ENCODE data around the gene ACE. TPM values are rescaled to one million over a fixed set of nuclear protein-coding genes. Genes with fewer than 3 reads are reported as not detected.

ACE gene
- total RNA-seq, 1 experiment from 2014 or later = 5.4 TPM

- no peak overlapping the region for H3K18ac ChIP-seq (ENCODE audit: insufficient read length, low read depth, low read length)
- no peak overlapping the region for H2BK15ac ChIP-seq (ENCODE audit: low read depth, low read length)
- no peaks in the 10 kb centered on the region; the same call in 1 of the 2 replicates for H3K27me3 ChIP-seq (ENCODE audit: insufficient read depth, low read length)
- peaks cover 13% of the 10 kb centered on the region for H3K23me2 ChIP-seq (ENCODE audit: insufficient read length, low read depth, low read length, poor library complexity, severe bottlenecking)
- TF ChIP-seq, protein P1, sequence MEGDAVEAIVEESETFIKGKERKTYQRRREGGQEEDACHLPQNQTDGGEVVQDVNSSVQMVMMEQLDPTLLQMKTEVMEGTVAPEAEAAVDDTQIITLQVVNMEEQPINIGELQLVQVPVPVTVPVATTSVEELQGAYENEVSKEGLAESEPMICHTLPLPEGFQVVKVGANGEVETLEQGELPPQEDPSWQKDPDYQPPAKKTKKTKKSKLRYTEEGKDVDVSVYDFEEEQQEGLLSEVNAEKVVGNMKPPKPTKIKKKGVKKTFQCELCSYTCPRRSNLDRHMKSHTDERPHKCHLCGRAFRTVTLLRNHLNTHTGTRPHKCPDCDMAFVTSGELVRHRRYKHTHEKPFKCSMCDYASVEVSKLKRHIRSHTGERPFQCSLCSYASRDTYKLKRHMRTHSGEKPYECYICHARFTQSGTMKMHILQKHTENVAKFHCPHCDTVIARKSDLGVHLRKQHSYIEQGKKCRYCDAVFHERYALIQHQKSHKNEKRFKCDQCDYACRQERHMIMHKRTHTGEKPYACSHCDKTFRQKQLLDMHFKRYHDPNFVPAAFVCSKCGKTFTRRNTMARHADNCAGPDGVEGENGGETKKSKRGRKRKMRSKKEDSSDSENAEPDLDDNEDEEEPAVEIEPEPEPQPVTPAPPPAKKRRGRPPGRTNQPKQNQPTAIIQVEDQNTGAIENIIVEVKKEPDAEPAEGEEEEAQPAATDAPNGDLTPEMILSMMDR (conservative IDR thresholded peaks at IDR 0.05) = no peak
- H3K36me3 Mint-ChIP-seq (ENCODE audit: insufficient read depth in 1 of 3, low read depth in 3 of 3) = no peaks in the 10 kb centered on the region
- no peak overlapping the region for H4K5ac ChIP-seq (ENCODE audit: insufficient read length, low read depth, low read length)
- no peaks in the 10 kb centered on the region for H3K79me1 ChIP-seq (ENCODE audit: insufficient read depth, low read depth, low read length, poor library complexity, severe bottlenecking)
- H4K20me1 ChIP-seq (ENCODE audit: control insufficient read depth, insufficient read depth, insufficient read length) = no peaks in the 10 kb centered on the region
- no peak overlapping the region for H2BK5ac ChIP-seq (ENCODE audit: insufficient read length, low read length)
- no peak overlapping the region for H3K23ac ChIP-seq (ENCODE audit: insufficient read length, low read depth, low read length)
- H3K9me3 Mint-ChIP-seq = no peaks in the 10 kb centered on the region
- H3K9ac ChIP-seq (ENCODE audit: extremely low read depth, insufficient read length, low read length) = no peak overlapping the region
- WGBS (ENCODE audit: extremely low coverage, insufficient read length, low lambda C conversion rate) = no CpG with 5 or more reads among the region's 44 CpGs
- no peak overlapping the region for H3K56ac ChIP-seq (ENCODE audit: insufficient read length, low read depth, low read length)
- no peaks in the 10 kb centered on the region for H3K9me3 ChIP-seq (ENCODE audit: control insufficient read depth, low read depth, low read length)
- H3K27ac Mint-ChIP-seq = peak overlapping the region in 1 of 3 experiments; percentile 29; a peak in 2 of 7 replicates
- no peak overlapping the region for H3K14ac ChIP-seq (ENCODE audit: insufficient read depth, low read length)
- no peak overlapping the region for H3K27ac ChIP-seq (ENCODE audit: insufficient read length, low read depth, low read length)
- no peak overlapping the region for H2AFZ ChIP-seq (ENCODE audit: low read length)
- no peak overlapping the region for H4K8ac ChIP-seq (replicated peaks; ENCODE audit: insufficient read length, low read depth, low read length)
- peak overlapping the region; percentile 22 for H3K4me2 ChIP-seq (ENCODE audit: insufficient read depth, insufficient read length, low read length)
- peaks cover 19 to 30% of the 10 kb centered on the region in 2 experiments for H3K4me1 Mint-ChIP-seq
- peaks cover 42% of the 10 kb centered on the region for H3K27me3 Mint-ChIP-seq (ENCODE audit: low read depth)
- H2BK20ac ChIP-seq (ENCODE audit: low read depth, low read length, poor library complexity, severe bottlenecking) = no peak overlapping the region
- H3K79me2 ChIP-seq (ENCODE audit: insufficient read depth, low read length) = no peaks in the 10 kb centered on the region
- no peaks in the 10 kb centered on the region; the same call in 1 of the 2 replicates for H3K4me1 ChIP-seq (ENCODE audit: insufficient read depth, low read length)
- no peak overlapping the region for H4K91ac ChIP-seq (ENCODE audit: insufficient read length, low read depth, low read length)
- no peak overlapping the region for H2BK12ac ChIP-seq (ENCODE audit: insufficient read length, low read depth, low read length)
- H2AK5ac ChIP-seq (ENCODE audit: insufficient read length, low read length) = no peak overlapping the region
- H3K4ac ChIP-seq (ENCODE audit: low read depth, low read length) = no peak overlapping the region
- peak; percentile 73 for DNase-seq
- H3K4me3 Mint-ChIP-seq = peak overlapping the region; percentile 72 to 90
- no peak overlapping the region for H2BK120ac ChIP-seq (ENCODE audit: low read depth, low read length, poor library complexity, severe bottlenecking)
- H3T11ph ChIP-seq (ENCODE audit: low read length) = no peak overlapping the region
Measured at GRCh38 chr17:63477480-63478440, 899 bp downstream of the ACE start.

All from H9 (cell line).